PC-3 (cell line): ENCODE measurements around the gene THADA. TPM values are rescaled to one million over a fixed set of nuclear protein-coding genes. Genes with fewer than 3 reads are reported as not detected.

ENCODE experiments used
- ATAC-seq: fragments of 200-7000 bp; cut with Tn5 transposase; 2 replicates; pipeline ENCODE4 v1.9.1; 2020; ENCODE audit warnings: mild to moderate bottlenecking, moderate library complexity
- BruUV-seq: library from RNA; stranded (reverse); fragments of 400-500 nt; replicated peaks from 2 replicates; lab custom pipeline; 2021; lab: Mats Ljungman, UMichigan
- CTCF ChIA-PET: fragments of 300-600 bp; sonication (Branson Sonifier 250); formaldehyde crosslinking; loops from one replicate; lab custom pipeline; 2022; ENCODE audit warnings: antibody characterized with exemption; lab: Charles Lee
- POLR2A ChIA-PET: fragments of 300-600 bp; sonication (Branson Sonifier 250); formaldehyde crosslinking; loops from one replicate; lab custom pipeline; 2022; ENCODE audit warnings: antibody characterized with exemption; ENCODE audit not compliant: unreplicated experiment; lab: Charles Lee
- DNase-seq: peaks from one replicate; pipeline ENCODE4 v3.0.0-alpha.2; 2015
- H2AFZ ChIP-seq: fragments of 300-600 bp; sonication (generic); 2 replicates; pipeline ENCODE4 v1.6.0; 2016; ENCODE audit warnings: antibody characterized with exemption, low read length
- H3F3A ChIP-seq: fragments of 300-600 bp; sonication (generic); one replicate; pipeline ENCODE4 v1.6.0; 2017; ENCODE audit warnings: antibody characterized with exemption, low read length, control low read depth, mild to moderate bottlenecking; ENCODE audit not compliant: unreplicated experiment
- H3K27ac ChIP-seq: fragments of 300-600 bp; sonication (generic); 2 replicates; pipeline ENCODE4 v1.5.1; 2016; ENCODE audit warnings: mild to moderate bottlenecking, low read length
- H3K27me3 ChIP-seq: fragments of 300-600 bp; sonication (generic); 2 replicates; pipeline ENCODE4 v1.6.1; 2016; ENCODE audit warnings: low read length, mixed read lengths
- H3K36me3 ChIP-seq: fragments of 300-600 bp; sonication (generic); 2 replicates; pipeline ENCODE4 v1.6.1; 2016; ENCODE audit warnings: low read depth, mixed run types, low read length, mixed read lengths
- H3K4me1 ChIP-seq: fragments of 300-600 bp; sonication (generic); 2 replicates; pipeline ENCODE4 v1.5.1; 2016; ENCODE audit warnings: low read length; ENCODE audit not compliant: insufficient read depth
- H3K4me2 ChIP-seq: fragments of 300-600 bp; sonication (generic); 2 replicates; pipeline ENCODE4 v1.6.0; 2016; ENCODE audit warnings: low read length
- H3K4me3 ChIP-seq: fragments of 300-600 bp; sonication (generic); 2 replicates; pipeline ENCODE4 v1.5.1; 2016; ENCODE audit warnings: mild to moderate bottlenecking, low read length, mixed read lengths
- H3K79me2 ChIP-seq: fragments of 300-600 bp; sonication (generic); 2 replicates; pipeline ENCODE4 v1.6.1; 2017; ENCODE audit warnings: low read length, mixed read lengths
- H3K9ac ChIP-seq: fragments of 300-600 bp; sonication (generic); 2 replicates; pipeline ENCODE4 v1.6.0; 2016; ENCODE audit warnings: mild to moderate bottlenecking, low read length
- H3K9me2 ChIP-seq: fragments of 300-600 bp; sonication (generic); replicated peaks from 2 replicates; pipeline ENCODE4 v1.6.1; 2016; ENCODE audit warnings: mixed run types, low read length, mixed read lengths
- H3K9me3 ChIP-seq: fragments of 300-600 bp; sonication (generic); 2 replicates; pipeline ENCODE4 v1.6.1; 2016; ENCODE audit warnings: low read length, mixed read lengths
- H4K20me1 ChIP-seq: fragments of 300-600 bp; sonication (generic); 2 replicates; pipeline ENCODE4 v1.6.1; 2016; ENCODE audit warnings: low read length, mixed read lengths
- CTCF ChIP-seq: fragments of 300-600 bp; sonication (generic); conservative IDR thresholded peaks from 2 replicates; pipeline ENCODE4 v1.5.1; 2017; ENCODE audit warnings: antibody characterized with exemption, low read depth, mild to moderate bottlenecking, low read length
- EZH2 ChIP-seq: fragments of 300-600 bp; sonication (generic); IDR thresholded peaks from one replicate; pipeline ENCODE4 v1.6.1; 2017; ENCODE audit warnings: antibody characterized with exemption, mild to moderate bottlenecking, low read length; ENCODE audit not compliant: unreplicated experiment
- EZH2phosphoT487 ChIP-seq: fragments of 300-600 bp; sonication (generic); IDR thresholded peaks from 2 replicates; pipeline ENCODE4 v1.6.1; 2018; ENCODE audit warnings: mild to moderate bottlenecking, antibody characterized with exemption, low read length, borderline replicate concordance
- intact Hi-C: fragments of 100-400 bp; cut with micrococcal nuclease; formaldehyde crosslinking; loops from 2 replicates; pipeline ENCODE4 v1.9.0; 2023
- total RNA-seq: library from RNA; depleted of rRNA; stranded (reverse); fragments of >200 nt; gene quantifications from 2 replicates; pipeline ENCODE4 v1.2.3, GENCODE V29; 2014

Gene THADA
- total RNA-seq, 1 experiment from 2014 or later, result 33.6 TPM

DNA sequence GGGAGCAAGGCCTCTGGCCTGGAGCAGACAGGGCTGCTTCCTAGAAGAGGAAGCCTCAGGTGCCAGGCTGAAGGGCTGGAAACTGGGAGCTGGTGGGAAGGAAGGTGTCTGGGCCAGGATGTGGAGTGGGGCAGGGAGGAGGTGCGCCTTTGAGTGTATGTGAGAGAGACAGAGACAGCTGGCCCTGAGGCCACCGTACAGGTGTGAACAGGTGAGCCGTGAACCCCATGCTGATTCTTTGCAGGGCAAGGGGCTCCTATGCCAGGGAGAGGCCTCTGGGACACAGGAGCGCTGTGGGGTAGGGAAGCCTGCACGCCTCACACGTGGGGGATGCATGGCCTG lies 385.7 kb downstream of the THADA start:
- no peaks in the 10 kb centered on the region for H3F3A ChIP-seq
- no peak for DNase-seq
- no peaks in the 10 kb centered on the region for H3K79me2 ChIP-seq
- POLR2A ChIA-PET, result no interaction called here
- H3K27ac ChIP-seq, result no peak overlapping the region
- no peak overlapping the region for H2AFZ ChIP-seq
- no peak for TF ChIP-seq EZH2
- no peaks in the 10 kb centered on the region for H3K36me3 ChIP-seq
- BruUV-seq, result no TSS peak
- no peak for ATAC-seq
- CTCF ChIA-PET, result no interaction called here
- no peak overlapping the region for H3K9ac ChIP-seq
- H4K20me1 ChIP-seq, result no peaks in the 10 kb centered on the region
- H3K4me2 ChIP-seq, result no peak overlapping the region
- peaks cover 9% of the 10 kb centered on the region for H3K4me1 ChIP-seq
- H3K9me2 ChIP-seq, result no peaks in the 10 kb centered on the region
- intact Hi-C loops, result no loop called here
- no peaks in the 10 kb centered on the region for H3K9me3 ChIP-seq
- no peak overlapping the region for H3K4me3 ChIP-seq
- no peaks in the 10 kb centered on the region for H3K27me3 ChIP-seq

- H4K20me1 ChIP-seq, result no peaks in the 10 kb centered on the region
- ChIA-PET POLR2A (no interaction called here), CTCF (no interaction called here)
- no peak overlapping the region for H3K9ac ChIP-seq
- H3K79me2 ChIP-seq, result no peaks in the 10 kb centered on the region
- H3K36me3 ChIP-seq, result no peaks in the 10 kb centered on the region
- H3K9me2 ChIP-seq, result no peaks in the 10 kb centered on the region
- no peak for TF ChIP-seq EZH2phosphoT487
- TF ChIP-seq CTCF, result no peak
- no peak for TF ChIP-seq EZH2
- H3K27ac ChIP-seq, result no peak overlapping the region
- intact Hi-C loops, result no loop called here
- ATAC-seq (no peak), DNase-seq (no peak)
- H3K9me3 ChIP-seq, result no peaks in the 10 kb centered on the region
- no TSS peak for BruUV-seq
- H3K4me3 ChIP-seq, result no peak overlapping the region
- no peak overlapping the region for H3K4me2 ChIP-seq
- H3K4me1 ChIP-seq, result peaks cover 9% of the 10 kb centered on the region
- no peaks in the 10 kb centered on the region for H3K27me3 ChIP-seq
- no peaks in the 10 kb centered on the region for H3F3A ChIP-seq
- no peak overlapping the region for H2AFZ ChIP-seq
Measured at GRCh38 chr2:43209204-43209717, 386.6 kb downstream of the THADA start.

DNA sequence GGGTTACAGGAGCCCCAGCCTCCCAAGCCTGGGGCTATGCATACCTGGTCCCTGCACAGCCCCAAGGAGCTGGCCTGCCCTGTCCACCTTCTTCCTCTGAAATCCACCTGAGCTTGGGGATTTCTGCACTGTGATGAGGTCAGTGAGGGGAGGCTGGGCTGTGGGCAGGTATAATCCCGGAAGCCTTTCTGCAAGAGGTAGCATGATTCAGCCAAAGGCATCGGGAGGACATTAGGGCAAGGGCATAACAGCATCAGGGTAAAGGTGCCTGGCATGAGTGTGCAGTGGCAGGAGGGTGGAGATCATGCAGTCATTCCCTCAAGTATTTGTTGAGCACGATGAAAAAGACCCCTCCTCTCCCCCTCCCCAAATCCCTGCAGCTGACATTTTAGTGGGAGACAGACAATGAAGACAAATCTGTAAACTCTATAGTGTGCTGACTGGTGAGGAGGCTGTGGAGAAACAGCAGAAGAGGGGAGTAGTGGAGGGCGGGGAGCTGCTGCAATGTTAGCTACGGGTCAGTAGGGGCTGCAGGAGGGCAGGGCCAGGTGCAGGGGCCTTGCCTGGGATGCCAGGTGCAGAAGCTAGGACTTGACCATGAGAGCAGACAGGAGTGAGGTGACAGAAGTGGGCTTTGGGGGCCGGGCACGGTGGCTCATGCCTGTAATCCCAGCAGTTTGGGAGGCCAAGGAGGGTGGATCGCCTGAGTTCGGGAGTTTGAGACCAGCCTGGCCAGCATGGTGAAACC lies 388.1 kb downstream of the THADA start:
- ChIA-PET POLR2A (no interaction called here), CTCF (interaction anchor here (0.5 kb wide), 1 partner anchor 233 kb away, joined by 4 read pairs; no protein-coding TSS in a partner anchor)
- DNase-seq (peak; percentile 44), ATAC-seq (peak; percentile 45)
- Histone ChIP-seq H4K20me1 (no peaks in the 10 kb centered on the region), H3K4me2 (no peak overlapping the region), H3K4me3 (no peak overlapping the region), H3K9ac (no peak overlapping the region), H2AFZ (no peak overlapping the region), H3K9me2 (no peaks in the 10 kb centered on the region), H3K4me1 (peaks cover 9% of the 10 kb centered on the region), H3K79me2 (no peaks in the 10 kb centered on the region), H3K36me3 (no peaks in the 10 kb centered on the region), H3F3A (no peaks in the 10 kb centered on the region), H3K9me3 (no peaks in the 10 kb centered on the region), H3K27ac (no peak overlapping the region), H3K27me3 (no peaks in the 10 kb centered on the region)
- no peak for TF ChIP-seq CTCF
- TF ChIP-seq EZH2, result no peak
- TF ChIP-seq EZH2phosphoT487, result no peak
- intact Hi-C loops, result no loop called here
- BruUV-seq, result no TSS peak
